RPMI7951 (cell line): ENCODE data around the gene HSPA5. TPM values are rescaled to one million over a fixed set of nuclear protein-coding genes. Genes with fewer than 3 reads are reported as not detected.
"Not testable (repeated sequence)": the region's sequence is repeated elsewhere in the genome, so short reads cannot be mapped to it uniquely, and the experiment has no call there.

Experiments used
- DNase-seq: peaks from one replicate; pipeline ENCODE4 v3.0.0-alpha.2; 2012; ENCODE audit warnings: low read depth
- total RNA-seq: library from RNA; depleted of rRNA; stranded (reverse); fragments of >200 nt; shearing (Covaris generic); gene quantifications from 2 replicates; pipeline ENCODE4 v1.2.3, GENCODE V29; 2014

The HSPA5 gene
- total RNA-seq, 1 experiment from 2014 or later = 51.2 TPM

DNA sequence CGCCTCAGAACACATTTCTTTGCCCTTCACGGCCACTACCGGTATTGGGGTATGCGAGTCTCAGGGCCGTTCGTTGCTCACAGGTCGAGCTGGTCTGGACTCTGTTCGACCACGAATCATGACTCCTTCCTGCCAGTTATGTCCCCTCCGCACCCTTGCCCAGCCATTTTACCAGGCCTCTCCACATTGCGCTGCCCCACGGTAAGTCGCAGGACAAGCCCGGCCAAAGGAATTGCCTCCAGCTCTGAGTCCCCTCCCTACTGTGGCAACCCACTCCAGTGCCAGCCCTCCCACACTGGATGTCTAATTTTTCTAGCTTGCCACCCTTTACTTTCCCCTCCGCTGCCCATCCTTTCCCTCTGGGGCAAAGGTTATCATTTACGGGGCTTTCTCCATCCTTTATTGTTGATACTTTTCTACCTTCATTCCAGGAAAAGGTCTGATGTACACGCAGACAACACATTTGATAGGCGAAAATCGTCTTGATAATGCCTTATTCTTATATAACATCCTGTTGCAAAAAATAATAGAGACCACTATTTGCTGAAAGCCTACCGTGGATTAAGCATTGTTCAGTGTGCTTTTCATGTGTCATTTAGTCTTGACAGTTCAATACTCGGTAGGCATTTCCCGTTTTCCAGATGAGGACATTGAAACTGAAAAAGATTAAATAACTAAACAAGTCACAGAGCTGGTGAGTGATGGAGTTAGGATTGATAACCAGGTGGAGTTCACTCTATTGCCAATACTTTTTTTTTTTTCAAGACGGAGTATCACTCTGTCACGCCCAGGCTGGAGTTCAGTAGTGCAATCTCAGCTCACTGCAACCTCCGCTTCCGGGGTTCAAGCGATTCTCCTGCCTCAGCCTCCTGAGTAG lies 958 bp upstream of the HSPA5 start:
- DNase-seq = peak; percentile 41

DNA sequence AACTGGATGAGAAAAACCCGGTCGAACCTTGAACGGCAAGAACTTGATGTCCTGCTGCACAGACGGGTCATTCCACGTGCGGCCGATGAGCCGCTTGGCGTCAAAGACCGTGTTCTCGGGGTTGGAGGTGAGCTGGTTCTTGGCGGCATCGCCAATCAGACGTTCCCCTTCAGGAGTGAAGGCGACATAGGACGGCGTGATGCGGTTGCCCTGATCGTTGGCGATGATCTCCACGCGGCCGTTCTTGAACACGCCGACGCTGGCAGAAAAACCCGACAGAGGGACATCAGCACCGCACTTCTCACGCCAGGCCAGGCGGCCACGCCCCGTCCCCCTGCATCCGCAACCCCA lies 519 bp downstream of the HSPA5 start:
- DNase-seq = peak; percentile 28

DNA sequence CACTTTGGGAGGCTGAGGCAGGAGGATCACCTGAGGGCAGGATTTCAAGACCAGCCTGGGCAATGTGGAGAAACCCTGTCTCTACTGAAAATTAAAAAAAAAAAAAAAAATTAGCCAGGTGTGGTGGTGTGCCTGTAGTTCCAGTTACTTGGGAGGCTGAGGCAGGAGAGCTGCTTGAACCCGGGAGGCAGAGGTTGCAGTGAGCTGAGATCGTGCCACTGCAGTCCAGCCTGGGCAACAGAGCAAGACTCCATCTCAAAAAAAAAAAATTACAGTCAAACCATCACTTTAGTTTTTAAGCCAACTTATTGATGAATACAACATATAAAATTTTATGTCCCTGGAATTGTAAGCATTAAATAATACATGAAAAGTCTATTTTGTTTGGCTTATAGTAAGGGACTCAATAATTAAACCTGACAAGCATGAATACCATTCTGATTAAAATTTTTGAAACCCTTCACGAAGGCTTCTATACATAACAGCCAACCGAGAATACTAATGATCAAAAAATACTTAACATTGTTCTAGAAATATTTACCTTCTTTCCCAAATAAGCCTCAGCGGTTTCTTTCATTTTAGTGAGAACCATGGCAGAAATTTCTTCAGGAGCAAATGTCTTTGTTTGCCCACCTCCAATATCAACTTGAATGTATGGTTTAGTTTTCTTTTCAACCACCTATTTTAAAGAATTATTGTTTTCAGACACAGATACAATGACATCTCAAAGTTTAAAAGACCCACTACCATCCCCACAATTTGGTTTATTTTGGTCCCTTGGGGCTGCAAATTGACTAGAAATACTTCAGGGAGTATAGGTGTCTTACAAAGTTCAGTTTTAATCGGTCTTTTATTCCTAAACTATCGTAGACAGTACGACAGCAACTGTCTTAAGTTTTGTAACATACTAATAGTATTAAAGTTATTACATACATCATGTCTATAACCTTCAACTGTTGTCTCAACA lies 1.2 kb downstream of the HSPA5 start:
- no peak for DNase-seq

DNA sequence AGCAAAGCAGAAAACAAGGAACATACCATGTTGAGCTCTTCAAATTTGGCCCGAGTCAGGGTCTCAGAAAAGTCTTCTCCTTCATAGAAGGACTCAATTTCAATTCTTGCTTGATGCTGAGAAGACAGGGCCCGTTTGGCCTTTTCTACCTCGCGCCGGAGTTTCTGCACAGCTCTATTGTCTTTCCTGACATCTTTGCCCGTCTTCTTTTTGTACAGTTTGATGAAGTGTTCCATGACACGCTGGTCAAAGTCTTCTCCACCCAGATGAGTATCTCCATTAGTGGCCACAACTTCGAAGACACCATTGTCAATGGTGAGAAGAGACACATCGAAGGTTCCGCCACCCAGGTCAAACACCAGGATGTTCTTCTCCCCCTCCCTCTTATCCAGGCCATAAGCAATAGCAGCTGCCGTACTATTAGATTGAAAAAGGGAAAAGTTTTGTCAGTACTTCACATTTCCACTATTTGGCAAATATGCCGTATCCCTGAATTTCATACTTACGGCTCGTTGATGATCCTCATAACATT lies 2.2 kb downstream of the HSPA5 start:
- no peak for DNase-seq

DNA sequence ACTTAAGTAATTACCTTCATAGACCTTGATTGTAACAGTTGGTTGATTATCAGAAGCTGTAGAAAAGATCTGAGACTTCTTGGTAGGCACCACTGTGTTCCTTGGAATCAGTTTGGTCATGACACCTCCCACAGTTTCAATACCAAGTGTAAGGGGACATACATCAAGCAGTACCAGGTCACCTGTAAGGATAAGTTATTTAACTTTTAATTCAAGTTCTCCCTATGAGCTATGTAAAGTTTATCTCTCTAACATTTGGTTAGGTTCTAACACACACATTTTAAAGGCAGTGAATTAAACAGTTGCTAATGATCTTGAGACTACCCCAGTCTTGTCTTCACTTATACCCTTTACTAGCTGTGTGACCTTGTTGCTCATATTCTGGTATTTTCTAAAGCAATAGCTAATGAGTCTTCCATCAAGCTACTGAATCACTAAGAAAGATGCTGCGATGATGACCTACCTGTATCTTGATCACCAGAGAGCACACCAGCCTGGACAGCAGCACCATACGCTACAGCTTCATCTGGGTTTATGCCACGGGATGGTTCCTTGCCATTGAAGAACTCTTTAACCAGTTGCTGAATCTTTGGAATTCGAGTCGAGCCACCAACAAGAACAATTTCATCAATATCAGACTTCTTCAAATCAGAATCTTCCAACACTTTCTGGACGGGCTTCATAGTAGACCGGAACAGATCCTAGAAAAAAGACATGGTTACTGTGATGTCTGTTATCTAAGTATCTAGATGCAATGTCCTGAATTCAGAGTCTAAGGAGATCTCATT lies 2.8 kb downstream of the HSPA5 start:
- no peak for DNase-seq

DNA sequence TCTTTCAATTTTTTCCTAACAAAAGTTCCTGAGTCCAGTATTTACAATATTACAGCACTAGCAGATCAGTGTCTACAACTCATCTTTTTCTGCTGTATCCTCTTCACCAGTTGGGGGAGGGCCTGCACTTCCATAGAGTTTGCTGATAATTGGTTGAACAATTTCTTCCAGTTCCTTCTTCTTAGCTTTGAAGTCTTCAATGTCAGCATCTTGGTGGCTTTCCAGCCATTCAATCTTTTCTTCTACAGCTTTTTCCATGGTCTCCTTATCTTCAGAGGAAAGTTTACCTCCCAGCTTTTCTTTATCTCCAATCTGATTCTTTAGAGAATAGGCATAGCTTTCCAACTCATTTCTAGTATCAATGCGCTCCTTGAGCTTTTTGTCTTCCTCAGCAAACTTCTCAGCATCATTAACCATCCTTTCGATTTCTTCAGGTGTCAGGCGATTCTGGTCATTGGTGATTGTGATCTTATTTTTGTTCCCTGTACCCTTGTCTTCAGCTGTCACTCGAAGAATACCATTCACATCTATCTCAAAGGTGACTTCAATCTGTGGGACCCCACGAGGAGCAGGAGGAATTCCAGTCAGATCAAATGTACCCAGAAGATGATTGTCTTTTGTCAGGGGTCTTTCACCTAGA lies 4.5 kb downstream of the HSPA5 start:
- DNase-seq = not testable (repeated sequence)

DNA sequence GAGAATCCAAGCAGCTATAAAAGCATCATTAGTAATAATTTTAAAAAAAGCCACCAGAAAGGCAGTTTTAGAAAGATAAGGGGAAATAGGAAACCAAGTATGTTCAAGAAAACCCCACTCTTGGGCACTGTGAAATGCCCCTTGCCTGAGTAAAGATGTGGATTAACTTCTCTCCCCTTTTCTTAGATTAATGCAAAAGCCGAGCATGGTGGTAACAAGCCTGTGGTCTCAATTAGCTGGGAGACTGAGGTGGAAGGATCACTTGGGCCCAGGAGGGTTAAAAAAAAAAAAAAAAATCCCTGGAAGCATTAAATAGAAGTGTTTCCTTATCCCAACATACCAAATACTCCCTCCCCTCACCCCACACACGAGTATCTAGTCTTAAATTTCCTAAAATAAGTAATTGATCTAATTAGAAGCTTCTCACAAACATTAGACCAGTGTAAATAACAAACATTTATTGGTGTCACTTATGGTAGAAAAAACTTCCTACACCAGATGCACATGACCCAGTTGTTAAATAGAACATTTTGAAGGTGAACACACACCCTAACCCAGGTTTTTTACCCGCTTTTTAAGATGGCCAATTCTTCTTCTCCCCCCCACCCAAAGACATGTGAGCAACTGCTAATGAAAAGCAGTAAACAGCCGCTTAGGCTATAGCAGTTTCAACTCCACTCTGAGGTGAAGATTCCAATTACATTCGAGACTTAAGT lies 5.2 kb downstream of the HSPA5 start:
- no peak for DNase-seq

DNA sequence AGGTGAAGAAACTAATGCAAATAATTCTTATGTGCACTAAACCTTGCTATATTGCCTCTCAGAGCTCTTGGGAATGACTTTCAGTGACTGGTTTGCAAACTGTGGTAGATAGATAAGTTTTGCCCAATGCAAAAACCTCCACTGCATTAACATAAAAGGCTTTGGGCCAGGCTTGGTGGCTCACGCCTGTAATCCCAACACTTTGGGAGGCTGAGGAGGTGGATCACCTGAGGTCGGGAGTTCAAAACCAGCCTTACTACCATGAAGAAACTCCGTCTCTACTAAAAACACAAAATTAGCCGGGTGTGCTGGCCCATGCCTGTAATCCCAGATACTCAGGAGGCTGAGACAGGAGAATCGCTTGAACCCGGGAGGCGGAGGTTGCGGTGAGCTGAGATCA lies 7.0 kb downstream of the HSPA5 start:
- DNase-seq = not testable (repeated sequence)

DNA sequence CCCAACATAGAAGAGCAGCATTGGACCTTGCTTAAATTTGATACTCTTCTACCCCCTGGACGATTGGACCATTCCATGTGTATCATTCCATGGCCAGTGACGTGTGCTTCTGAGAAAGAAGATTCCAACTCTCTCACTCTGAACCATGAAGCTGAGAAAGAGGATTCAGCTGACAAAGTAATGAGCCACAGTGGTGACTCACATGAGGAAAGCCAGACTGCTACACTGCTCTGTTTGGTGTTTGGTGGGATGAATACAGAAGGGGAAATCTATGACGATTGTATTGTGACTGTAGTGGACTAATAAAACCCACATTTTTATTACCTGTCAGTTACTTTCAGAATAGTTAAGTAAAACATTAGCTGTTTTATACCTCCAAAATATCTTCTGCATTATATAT lies 7.5 kb downstream of the HSPA5 start:
- peak; percentile 87 for DNase-seq

DNA sequence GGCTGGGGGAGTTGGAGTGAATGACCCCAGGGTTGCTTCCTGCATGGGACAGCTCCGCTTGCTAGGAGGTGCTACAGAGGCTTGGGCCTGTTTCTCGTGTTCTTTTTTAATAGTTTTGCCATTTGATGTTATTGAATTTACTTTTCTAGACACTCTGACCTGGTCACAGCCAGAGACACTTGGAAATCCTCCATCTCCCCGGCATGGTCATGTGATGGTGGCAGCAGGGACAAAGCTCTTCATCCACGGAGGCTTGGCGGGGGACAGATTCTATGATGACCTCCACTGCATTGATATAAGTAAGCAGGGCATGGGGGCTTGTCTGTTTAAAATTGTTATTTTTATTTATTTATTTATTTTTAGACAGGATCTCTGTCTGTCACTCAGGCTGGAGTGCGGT lies 13.4 kb downstream of the HSPA5 start:
- DNase-seq = no peak

DNA sequence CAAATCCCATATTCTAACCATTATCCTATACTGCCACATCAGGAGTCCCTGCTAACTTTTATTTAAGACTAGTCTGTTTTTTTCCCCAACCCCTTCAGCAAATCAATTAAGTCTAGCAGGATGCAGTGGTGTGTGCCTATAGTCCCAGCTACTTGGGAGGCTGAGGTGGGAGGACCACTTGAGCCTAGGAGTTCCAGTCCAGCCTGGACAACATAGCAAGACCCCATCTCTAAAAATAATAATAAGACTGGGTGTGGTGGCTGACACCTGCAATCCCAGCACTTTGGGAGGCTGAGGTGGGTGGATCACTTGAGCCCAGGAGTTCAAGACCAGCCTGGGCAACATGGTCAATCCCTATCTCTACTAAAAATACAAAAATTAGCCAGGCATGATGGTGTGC lies 16.3 kb downstream of the HSPA5 start:
- DNase-seq = not testable (repeated sequence)

DNA sequence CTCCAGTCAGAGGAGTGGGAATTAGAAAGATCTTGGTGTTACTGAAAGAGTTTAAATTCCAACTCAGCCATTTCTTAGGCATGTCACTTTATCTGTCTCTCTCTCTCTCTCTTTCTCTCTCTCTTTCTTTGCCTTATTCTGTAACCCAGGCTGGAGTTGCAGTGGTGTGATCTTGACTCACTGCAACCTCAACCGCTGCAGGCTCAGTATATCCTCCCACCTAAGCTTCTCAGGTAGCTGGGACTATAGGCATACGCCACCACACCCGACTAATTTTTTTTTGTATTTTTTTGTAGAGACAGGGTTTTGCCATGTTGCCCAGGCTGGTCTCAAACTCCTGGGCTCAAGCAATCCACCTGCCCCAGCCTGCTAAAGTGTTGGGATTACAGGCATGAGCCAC lies 22.5 kb downstream of the HSPA5 start:
- DNase-seq = no peak

DNA sequence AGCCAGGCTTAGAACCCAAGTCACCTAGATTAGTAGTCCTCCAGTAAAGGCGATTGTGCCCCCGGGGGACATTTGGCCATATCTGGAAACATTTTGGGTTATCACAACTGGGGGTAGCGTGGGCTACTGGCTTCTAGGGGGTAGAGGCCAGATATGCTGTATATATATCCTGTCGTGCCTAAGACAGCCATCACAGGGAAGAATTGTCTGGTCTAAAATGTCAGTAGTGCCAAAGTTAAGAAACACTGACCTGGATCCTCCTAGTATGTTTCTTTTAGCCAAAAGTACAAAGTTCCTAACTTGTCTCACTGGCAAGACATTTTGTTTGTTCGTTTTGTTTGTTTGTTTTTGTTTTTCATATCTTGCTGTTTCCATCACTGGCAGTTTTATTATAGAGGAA lies 27.0 kb downstream of the HSPA5 start:
- no peak for DNase-seq

DNA sequence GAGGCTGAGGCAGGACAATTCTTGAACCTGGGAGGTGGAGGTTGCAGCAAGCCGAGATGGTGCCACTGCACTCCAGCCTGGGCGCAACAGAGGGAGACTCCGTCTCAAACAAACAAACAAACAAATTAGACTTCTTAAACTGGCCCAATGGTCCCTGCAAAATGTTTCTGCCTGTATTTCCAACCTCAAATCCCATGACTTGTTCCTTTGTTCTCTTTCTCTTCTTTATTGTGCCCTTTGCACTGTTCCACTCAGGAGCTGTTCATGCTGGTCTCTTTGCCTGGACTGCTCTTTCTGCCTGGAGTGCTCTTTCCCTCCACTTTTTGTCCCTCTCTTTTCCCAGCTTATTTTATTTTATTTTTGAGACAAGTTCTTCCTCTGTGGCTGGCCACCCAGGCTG lies 36.7 kb downstream of the HSPA5 start:
- DNase-seq = no peak

DNA sequence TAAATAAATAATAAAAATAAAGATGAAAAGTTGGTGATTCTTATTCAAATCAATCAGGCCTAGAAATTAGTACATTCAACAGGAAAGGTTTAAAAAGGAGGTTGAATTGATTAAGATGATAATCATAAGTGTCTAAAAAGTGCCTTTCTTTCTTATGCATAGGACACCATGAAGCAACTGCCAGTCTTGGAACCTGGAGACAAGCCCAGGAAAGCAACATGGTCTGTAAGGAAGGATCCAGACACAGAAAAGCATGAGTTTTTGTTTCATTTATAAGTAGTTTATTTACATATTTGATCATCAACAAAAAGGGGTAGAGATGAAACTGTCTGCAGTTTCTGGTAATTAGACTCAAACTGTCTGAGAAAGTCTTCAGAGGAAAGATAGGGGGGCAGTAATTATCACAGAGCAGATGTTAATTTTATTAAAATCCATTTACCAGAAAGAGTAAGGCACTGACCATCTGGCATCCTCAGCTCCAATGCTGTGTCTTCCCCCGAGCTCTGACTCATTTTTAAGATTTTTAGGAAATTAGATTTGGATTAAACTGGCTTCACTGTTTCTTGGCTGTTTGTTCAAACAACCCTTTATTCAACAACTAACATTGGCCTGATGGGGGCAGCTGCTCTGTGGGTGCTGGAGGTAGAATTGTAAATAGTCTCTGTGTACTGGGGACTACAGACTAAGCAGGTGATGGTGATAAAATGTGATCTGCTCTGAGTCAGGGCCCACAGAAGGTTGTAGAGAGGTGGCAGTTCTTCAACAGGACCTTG lies 38.1 kb downstream of the HSPA5 start:
- no peak for DNase-seq

DNA sequence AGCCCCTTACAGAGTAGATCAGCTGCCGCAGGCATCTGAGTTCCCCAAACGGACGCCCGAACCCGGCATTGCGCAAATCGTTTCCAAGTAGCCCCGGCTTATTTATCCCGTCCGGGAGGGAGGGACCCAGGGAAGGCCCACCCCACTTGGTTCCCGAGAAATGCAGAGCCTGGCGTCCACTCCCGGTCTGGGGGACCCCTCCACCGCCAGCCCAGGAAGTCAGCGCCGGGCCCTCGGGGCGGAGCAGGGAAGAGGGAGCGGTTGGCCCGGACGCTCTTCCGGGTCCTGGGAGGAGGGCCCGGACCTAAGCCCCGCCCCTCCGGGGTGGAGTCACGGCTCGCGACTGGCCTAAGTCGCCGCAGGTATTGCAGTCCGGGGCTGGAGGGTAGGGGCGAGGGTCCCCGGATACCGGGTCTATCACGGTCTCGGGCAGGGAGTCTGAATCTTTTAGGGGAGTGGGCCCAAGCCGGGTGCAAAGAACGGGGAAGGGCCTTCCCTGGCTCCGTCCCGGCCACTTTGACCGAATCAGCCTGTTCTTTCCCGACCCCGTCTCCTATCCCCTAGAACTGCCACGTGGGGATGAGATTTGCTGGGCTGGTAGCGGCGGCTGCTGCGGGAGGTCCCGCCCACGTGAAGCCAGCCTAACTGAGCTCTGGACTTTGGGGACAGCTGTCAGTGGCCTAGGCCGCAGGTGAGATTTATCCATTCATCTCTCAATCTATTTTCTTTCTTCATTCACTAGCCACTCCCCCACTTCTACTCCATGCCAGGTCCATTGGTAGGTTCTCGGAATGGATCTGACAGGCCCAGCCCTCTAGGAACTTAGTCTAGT lies 40.7 kb downstream of the HSPA5 start, which contains the start of gene RABEPK:
TSS of gene RABEPK (plus strand) at position 327 of the 832 bp plus-strand sequence. CDS start 2,472 bp downstream, outside the sequence.
- peak; percentile 90 for DNase-seq

DNA sequence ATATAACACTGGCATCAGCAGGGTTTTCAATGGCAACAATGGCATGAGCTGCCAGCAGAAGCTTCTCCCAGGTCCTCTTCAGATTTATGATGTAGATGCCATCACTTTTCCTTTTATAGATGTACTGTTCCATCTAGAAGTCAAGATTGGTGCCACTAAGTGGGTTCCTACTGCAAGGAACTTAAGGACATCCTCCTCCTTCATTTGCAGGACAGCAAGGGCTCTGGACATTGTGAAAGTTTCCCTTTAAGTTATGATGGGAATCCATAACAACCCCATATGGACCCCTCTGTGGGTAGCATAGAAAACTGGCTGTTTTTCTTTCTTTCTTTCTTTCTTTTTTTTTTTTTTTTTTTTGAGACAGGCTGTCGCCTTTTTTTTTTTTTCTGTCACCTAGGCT lies 45.6 kb downstream of the HSPA5 start:
- DNase-seq = not testable (repeated sequence)

DNA sequence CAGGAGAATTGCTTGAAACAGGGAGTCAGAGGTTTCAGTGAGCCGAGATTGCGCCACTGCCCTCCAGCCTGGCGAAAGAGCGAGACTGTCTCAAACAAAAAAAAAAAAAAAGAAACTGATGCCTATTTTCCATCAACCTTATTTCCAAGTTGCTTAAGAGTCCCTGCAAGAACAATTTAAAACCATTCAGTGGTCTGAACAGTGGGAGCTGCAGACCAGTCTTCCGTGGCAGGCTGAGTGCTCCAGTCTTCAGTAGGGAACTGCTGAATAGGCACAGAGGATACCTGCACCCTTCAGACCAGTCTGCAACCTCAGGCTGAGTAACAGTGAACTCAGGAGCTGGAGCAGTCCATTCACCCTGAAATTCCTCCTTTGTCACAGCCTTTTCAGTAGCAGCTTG lies 46.7 kb downstream of the HSPA5 start:
- not testable (repeated sequence) for DNase-seq

DNA sequence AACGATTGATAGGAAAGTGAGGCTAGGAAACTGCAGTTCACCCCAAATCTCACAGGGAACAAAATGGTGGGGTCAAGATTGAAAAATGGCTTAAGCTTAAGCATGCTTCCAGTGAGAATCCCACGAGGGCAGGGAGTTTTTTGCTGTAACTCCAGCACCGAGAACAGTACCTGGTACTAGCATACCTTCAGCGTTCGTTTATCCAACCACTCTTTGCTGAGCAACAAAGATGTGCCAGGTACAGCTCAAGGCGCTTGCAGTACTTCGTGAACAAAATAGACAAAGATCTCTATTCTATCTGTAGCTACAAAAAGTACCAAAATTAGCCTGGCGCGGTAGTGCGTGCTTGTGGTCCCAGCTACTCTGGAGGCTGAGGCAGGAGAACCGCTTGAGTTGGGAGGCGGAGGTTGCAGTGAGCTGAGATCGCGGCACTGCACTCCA lies 50.8 kb downstream of the HSPA5 start:
- DNase-seq = no peak
